ENCODE data around the gene SF3A2.

SF3A2 gene

GRCh38 chr19:2191456-2192310 is 44.9 kb upstream of the SF3A2 start:
- DNase-seq (ENCODE audit: low read depth): no peak
- TF ChIP-seq CTCF (IDR thresholded peaks at IDR 0.05; ENCODE audit: low read depth, low read length) (no peak), MAX (IDR thresholded peaks at IDR 0.05; ENCODE audit: low read depth, low read length) (no peak), POLR2A (IDR thresholded peaks at IDR 0.05; ENCODE audit: extremely low read depth, insufficient read length) (no peak), MYC (IDR thresholded peaks at IDR 0.05; ENCODE audit: low read depth, low read length) (no peak)
- H3K4me3 ChIP-seq (ENCODE audit: low read depth, low read length): no peak overlapping the region

GRCh38 chr19:2192862-2193261 is 43.8 kb upstream of the SF3A2 start:
- no peak overlapping the region for H3K4me3 ChIP-seq (ENCODE audit: low read depth, low read length)
- no peak for TF ChIP-seq MYC (IDR thresholded peaks at IDR 0.05; ENCODE audit: low read depth, low read length)
- TF ChIP-seq CTCF (IDR thresholded peaks at IDR 0.05; ENCODE audit: low read depth, low read length): no peak
- no peak for TF ChIP-seq MAX (IDR thresholded peaks at IDR 0.05; ENCODE audit: low read depth, low read length)
- TF ChIP-seq POLR2A (IDR thresholded peaks at IDR 0.05; ENCODE audit: extremely low read depth, insufficient read length): no peak
- no peak for DNase-seq (ENCODE audit: low read depth)

GRCh38 chr19:2193807-2194206 is 42.8 kb upstream of the SF3A2 start:
- TF ChIP-seq POLR2A (IDR thresholded peaks at IDR 0.05; ENCODE audit: extremely low read depth, insufficient read length) (no peak), CTCF (IDR thresholded peaks at IDR 0.05; ENCODE audit: low read depth, low read length) (no peak), MYC (IDR thresholded peaks at IDR 0.05; ENCODE audit: low read depth, low read length) (no peak), MAX (IDR thresholded peaks at IDR 0.05; ENCODE audit: low read depth, low read length) (no peak)
- H3K4me3 ChIP-seq (ENCODE audit: low read depth, low read length): no peak overlapping the region
- no peak for DNase-seq (ENCODE audit: low read depth)

GRCh38 chr19:2194513-2195078 is 42.0 kb upstream of the SF3A2 start:
- DNase-seq (ENCODE audit: low read depth): no peak
- no peak overlapping the region for H3K4me3 ChIP-seq (ENCODE audit: low read depth, low read length)
- TF ChIP-seq CTCF (IDR thresholded peaks at IDR 0.05; ENCODE audit: low read depth, low read length) (no peak), POLR2A (IDR thresholded peaks at IDR 0.05; ENCODE audit: extremely low read depth, insufficient read length) (no peak), MYC (IDR thresholded peaks at IDR 0.05; ENCODE audit: low read depth, low read length) (no peak), MAX (IDR thresholded peaks at IDR 0.05; ENCODE audit: low read depth, low read length) (no peak)

- DNase-seq (ENCODE audit: low read depth): no peak
- no peak overlapping the region for H3K4me3 ChIP-seq (ENCODE audit: low read depth, low read length)
- TF ChIP-seq MYC (IDR thresholded peaks at IDR 0.05; ENCODE audit: low read depth, low read length) (no peak), MAX (IDR thresholded peaks at IDR 0.05; ENCODE audit: low read depth, low read length) (no peak), POLR2A (IDR thresholded peaks at IDR 0.05; ENCODE audit: extremely low read depth, insufficient read length) (no peak), CTCF (IDR thresholded peaks at IDR 0.05; ENCODE audit: low read depth, low read length) (no peak)
Measured at GRCh38 chr19:2195361-2195760, 41.3 kb upstream of the SF3A2 start.
